Caco-2 (cell line): ENCODE measurements around the gene AHNAK. TPM values are rescaled to one million over a fixed set of nuclear protein-coding genes. Genes with fewer than 3 reads are reported as not detected.

Experiments used
- BruUV-seq: library from RNA; stranded (reverse); fragments of 400-500 nt; replicated peaks from 2 replicates; lab custom pipeline; 2021; lab: Mats Ljungman, UMichigan
- CTCF ChIA-PET: fragments of 300-600 bp; sonication (Branson Sonifier 250); formaldehyde crosslinking; loops from one replicate; lab custom pipeline; 2022; ENCODE audit warnings: antibody characterized with exemption; lab: Charles Lee
- POLR2A ChIA-PET: fragments of 300-600 bp; sonication (Branson Sonifier 250); formaldehyde crosslinking; loops from one replicate; lab custom pipeline; 2022; ENCODE audit warnings: antibody characterized with exemption; lab: Charles Lee
- DNase-seq, 2 experiments: peaks; one replicate each; pipeline versions ENCODE4 v3.0.0 to v3.0.0-alpha.2; 2020 to 2022
- H3K27me3 ChIP-seq: replicated peaks from 2 replicates; pipeline ENCODE4 v1.6.0; 2011; ENCODE audit warnings: low read length; ENCODE audit not compliant: control insufficient read depth, insufficient read depth
- H3K36me3 ChIP-seq: 2 replicates; pipeline ENCODE4 v1.5.1; 2011; ENCODE audit warnings: low read length; ENCODE audit not compliant: control insufficient read depth, insufficient read depth
- H3K4me1 ChIP-seq: fragments of 250-450 bp; sonication (Bioruptor Pico); 2 replicates; pipeline ENCODE4 v1.5.1; 2020; ENCODE audit warnings: mild to moderate bottlenecking
- H3K4me3 ChIP-seq: 2 replicates; pipeline ENCODE4 v1.5.1; 2011; ENCODE audit warnings: low read depth, mild to moderate bottlenecking, control low read depth, low read length
- H3K9me3 ChIP-seq: fragments of 250-450 bp; sonication (Bioruptor Pico); 2 replicates; pipeline ENCODE4 v1.5.1; 2020; ENCODE audit warnings: mild to moderate bottlenecking, moderate library complexity
- H3K27ac Mint-ChIP-seq: one replicate; pipeline ENCODE4 v1.8.0; 2022; ENCODE audit warnings: mixed read lengths; ENCODE audit not compliant: unreplicated experiment
- H3K27me3 Mint-ChIP-seq: one replicate; pipeline ENCODE4 v1.8.0; 2022; ENCODE audit warnings: mixed read lengths; ENCODE audit not compliant: insufficient read depth, unreplicated experiment
- H3K36me3 Mint-ChIP-seq: one replicate; pipeline ENCODE4 v1.8.0; 2022; ENCODE audit warnings: mild to moderate bottlenecking, mixed read lengths; ENCODE audit not compliant: insufficient read depth, unreplicated experiment
- H3K4me1 Mint-ChIP-seq: one replicate; pipeline ENCODE4 v1.8.0; 2022; ENCODE audit warnings: low read depth, mixed read lengths; ENCODE audit not compliant: unreplicated experiment
- H3K4me3 Mint-ChIP-seq: one replicate; pipeline ENCODE4 v1.8.0; 2022; ENCODE audit warnings: mild to moderate bottlenecking, moderate library complexity, mixed read lengths; ENCODE audit not compliant: unreplicated experiment
- H3K9me3 Mint-ChIP-seq: one replicate; pipeline ENCODE4 v1.8.0; 2022; ENCODE audit warnings: mixed read lengths; ENCODE audit not compliant: unreplicated experiment
- intact Hi-C: fragments of 100-400 bp; cut with micrococcal nuclease; formaldehyde crosslinking; loops from one replicate; pipeline ENCODE4 v1.10.0; 2022; ENCODE audit not compliant: unreplicated experiment
- total RNA-seq: library from RNA; stranded (reverse); gene quantifications from 2 replicates; pipeline ENCODE4 v1.2.3, GENCODE V29; 2022
- TF ChIP-seq, protein P1 (sequence below), 2 experiments: fragments of 200-600 bp in 1 of 2; IDR thresholded peaks; 1 replicate in 1 of 2; 2 replicates in 1 of 2; pipeline versions ENCODE4 v1.5.1 to v1.8.0; 2011 to 2022; ENCODE audit warnings: antibody characterized with exemption in 1 of 2, control low read depth in 1 of 2, inconsistent platforms in 1 of 2, low read depth in 1 of 2, low read length in 1 of 2, mild to moderate bottlenecking in 1 of 2, moderate library complexity in 1 of 2; ENCODE audit not compliant: insufficient read depth in 1 of 2, severe bottlenecking in 1 of 2, unreplicated experiment in 1 of 2

AHNAK gene
- total RNA-seq, 1 experiment from 2014 or later, result 312 TPM

DNA sequence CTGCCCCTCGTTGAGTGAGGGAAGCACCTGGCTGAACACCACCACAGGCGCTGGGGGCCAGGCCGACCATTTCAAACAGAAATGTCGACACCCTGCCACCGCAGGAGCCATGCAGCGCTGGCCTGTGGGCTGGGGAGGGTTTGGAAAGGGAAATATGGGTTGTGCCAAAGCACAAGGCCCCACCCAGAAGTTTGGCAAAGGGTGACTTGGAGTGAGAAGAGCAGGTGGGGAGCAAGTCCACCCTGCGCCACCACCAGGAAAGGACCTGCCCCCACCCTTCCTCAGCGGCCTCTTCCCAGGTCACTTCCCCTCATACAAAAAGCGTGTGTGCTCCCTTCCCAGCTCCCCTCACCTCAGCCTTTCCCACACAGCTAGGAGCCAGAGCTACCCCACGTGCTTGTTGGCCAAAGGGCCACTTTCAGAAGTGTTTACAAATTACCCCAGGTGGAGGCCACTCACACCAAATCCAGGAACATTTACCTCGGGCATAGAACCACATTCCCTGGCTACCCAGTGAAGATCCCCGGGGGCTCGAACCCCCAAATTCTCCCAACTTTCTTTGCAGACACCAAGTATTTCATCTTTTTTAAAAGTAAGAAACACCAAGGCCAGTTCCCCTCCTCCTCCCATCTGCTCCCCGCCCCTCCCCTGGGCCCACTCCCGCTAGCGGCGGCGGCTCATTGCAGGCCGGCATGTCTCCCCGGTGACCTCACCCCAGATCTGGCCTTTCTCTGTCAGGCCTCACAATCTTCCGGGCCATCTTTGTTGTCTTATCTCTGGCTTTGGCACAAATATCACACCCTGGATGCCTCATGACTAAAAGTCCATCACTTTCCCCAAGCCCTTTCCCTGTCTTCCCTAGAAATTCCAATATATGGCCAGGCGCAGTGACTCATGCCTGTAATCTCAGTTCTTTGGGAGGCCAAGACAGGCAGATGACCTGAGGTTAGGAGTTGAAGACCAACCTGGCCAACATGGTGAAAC is 148.3 kb downstream of the AHNAK start:
- H3K36me3 ChIP-seq, result no peaks in the 10 kb centered on the region
- peaks cover 69% of the 10 kb centered on the region for H3K4me1 ChIP-seq
- TF ChIP-seq, protein P1, sequence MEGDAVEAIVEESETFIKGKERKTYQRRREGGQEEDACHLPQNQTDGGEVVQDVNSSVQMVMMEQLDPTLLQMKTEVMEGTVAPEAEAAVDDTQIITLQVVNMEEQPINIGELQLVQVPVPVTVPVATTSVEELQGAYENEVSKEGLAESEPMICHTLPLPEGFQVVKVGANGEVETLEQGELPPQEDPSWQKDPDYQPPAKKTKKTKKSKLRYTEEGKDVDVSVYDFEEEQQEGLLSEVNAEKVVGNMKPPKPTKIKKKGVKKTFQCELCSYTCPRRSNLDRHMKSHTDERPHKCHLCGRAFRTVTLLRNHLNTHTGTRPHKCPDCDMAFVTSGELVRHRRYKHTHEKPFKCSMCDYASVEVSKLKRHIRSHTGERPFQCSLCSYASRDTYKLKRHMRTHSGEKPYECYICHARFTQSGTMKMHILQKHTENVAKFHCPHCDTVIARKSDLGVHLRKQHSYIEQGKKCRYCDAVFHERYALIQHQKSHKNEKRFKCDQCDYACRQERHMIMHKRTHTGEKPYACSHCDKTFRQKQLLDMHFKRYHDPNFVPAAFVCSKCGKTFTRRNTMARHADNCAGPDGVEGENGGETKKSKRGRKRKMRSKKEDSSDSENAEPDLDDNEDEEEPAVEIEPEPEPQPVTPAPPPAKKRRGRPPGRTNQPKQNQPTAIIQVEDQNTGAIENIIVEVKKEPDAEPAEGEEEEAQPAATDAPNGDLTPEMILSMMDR (IDR thresholded peaks at IDR 0.05; ENCODE audit: insufficient read depth in 1 of 2, low read depth in 1 of 2, low read length in 1 of 2, severe bottlenecking in 1 of 2, unreplicated experiment in 1 of 2), result no peak
- H3K4me3 Mint-ChIP-seq, result peak overlapping the region; percentile 33
- ChIA-PET CTCF (interaction anchor here (1.0 kb wide), 1 partner anchor 26 kb away, joined by 3 read pairs; no protein-coding TSS in a partner anchor), POLR2A (interaction anchor here (0.6 kb wide), 1 partner anchor 176 kb away, joined by 3 read pairs; the partner anchor contains the start of gene EEF1G)
- H3K4me1 Mint-ChIP-seq, result peaks cover 32% of the 10 kb centered on the region
- no peaks in the 10 kb centered on the region for H3K9me3 ChIP-seq
- DNase-seq, result peak; percentile 69 to 87
- no peak overlapping the region for H3K4me3 ChIP-seq
- H3K36me3 Mint-ChIP-seq, result peaks cover 12% of the 10 kb centered on the region
- H3K27ac Mint-ChIP-seq, result peak overlapping the region; percentile 91
- no peaks in the 10 kb centered on the region for H3K9me3 Mint-ChIP-seq
- BruUV-seq, result no TSS peak
- intact Hi-C loops, result loop anchor here (10.0 kb wide), 1 partner anchor 276 kb away; the partner anchor contains the start of genes LBHD1, UBXN1 and UQCC3
- H3K27me3 Mint-ChIP-seq, result no peaks in the 10 kb centered on the region
- H3K27me3 ChIP-seq, result no peaks in the 10 kb centered on the region

DNA sequence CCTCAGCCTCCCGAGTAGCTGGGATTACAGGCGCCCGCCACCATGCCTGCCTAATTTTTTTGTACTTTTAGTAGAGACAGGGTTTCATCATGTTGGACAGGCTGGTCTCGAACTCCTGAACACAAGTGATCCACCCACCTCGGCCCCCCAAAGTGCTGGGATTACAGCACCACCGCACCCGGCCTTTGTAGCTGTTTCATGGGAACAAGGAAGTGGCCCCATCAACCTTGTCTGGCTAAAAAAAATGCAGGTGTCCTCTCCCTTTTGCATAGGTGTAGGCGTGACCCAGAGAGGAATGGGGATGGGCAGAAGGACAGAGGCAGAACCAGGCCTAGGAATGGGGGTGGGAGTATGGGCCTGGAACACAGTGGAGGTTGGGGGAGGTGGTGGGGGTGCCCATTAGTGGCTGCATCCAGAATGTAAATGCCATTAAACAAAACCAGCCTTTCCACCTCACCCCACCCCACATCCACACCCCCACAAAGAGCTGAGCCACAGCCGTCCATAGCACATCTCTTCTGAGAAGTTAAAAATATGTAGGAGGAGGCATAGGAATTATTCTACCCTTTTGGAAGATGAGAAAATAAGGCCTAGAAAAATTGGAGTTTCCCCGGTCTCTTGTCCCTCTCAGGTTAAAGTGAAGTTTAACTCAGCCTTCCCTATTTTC is 150.6 kb downstream of the AHNAK start:
- H3K27me3 Mint-ChIP-seq, result no peaks in the 10 kb centered on the region
- ChIA-PET POLR2A (interaction anchor here (1.1 to 1.2 kb wide), 3 partner anchors 85 to 196 kb away, joined by 4 to 13 read pairs (median 5); partner anchors contain the start of genes EEF1G and TUT1), CTCF (interaction anchor here (0.6 to 4.4 kb wide), 11 partner anchors 23 to 178 kb away, joined by 3 to 79 read pairs (median 9); partner anchors contain the start of gene EEF1G)
- H3K27me3 ChIP-seq, result no peaks in the 10 kb centered on the region
- H3K9me3 Mint-ChIP-seq, result no peaks in the 10 kb centered on the region
- H3K4me1 ChIP-seq, result peaks cover 75% of the 10 kb centered on the region
- intact Hi-C loops, result loop anchor here (1.0 to 10.0 kb wide), 6 partner anchors 31 to 279 kb away; partner anchors contain the start of genes LBHD1, UBXN1 and UQCC3
- no peaks in the 10 kb centered on the region for H3K9me3 ChIP-seq
- peak overlapping the region; percentile 38 for H3K27ac Mint-ChIP-seq
- no TSS peak for BruUV-seq
- H3K36me3 Mint-ChIP-seq, result peaks cover 12% of the 10 kb centered on the region
- no peak overlapping the region for H3K4me3 ChIP-seq
- H3K36me3 ChIP-seq, result no peaks in the 10 kb centered on the region
- no peak overlapping the region for H3K4me3 Mint-ChIP-seq
- TF ChIP-seq, protein P1 (IDR thresholded peaks at IDR 0.05; ENCODE audit: insufficient read depth in 1 of 2, low read depth in 1 of 2, low read length in 1 of 2, severe bottlenecking in 1 of 2, unreplicated experiment in 1 of 2), result no peak
- peaks cover 32% of the 10 kb centered on the region for H3K4me1 Mint-ChIP-seq
- DNase-seq, result peak in 1 of 2 experiments; percentile 65
